Loucy (cell line): ENCODE measurements around the gene PCTP.

ENCODE experiments used
- H2AFZ ChIP-seq: fragments of 200-600 bp; sonication (generic); 2 replicates; pipeline ENCODE4 v1.6.0; 2016; ENCODE audit warnings: antibody characterized with exemption, mild to moderate bottlenecking, low read length, moderate library complexity
- H3F3A ChIP-seq: fragments of 200-600 bp; 2 replicates; pipeline ENCODE4 v1.6.0; 2016; ENCODE audit warnings: antibody characterized with exemption, low read depth, mild to moderate bottlenecking
- H3K27me3 ChIP-seq: fragments of 200-600 bp; sonication (generic); 2 replicates; pipeline ENCODE4 v1.6.1; 2014; ENCODE audit warnings: low read length, mild to moderate bottlenecking; ENCODE audit not compliant: insufficient read depth, poor library complexity, severe bottlenecking
- H3K36me3 ChIP-seq: fragments of 200-600 bp; sonication (generic); 2 replicates; pipeline ENCODE4 v1.6.1; 2016; ENCODE audit warnings: low read length; ENCODE audit not compliant: insufficient read depth
- H3K4me1 ChIP-seq: fragments of 200-600 bp; sonication (generic); 2 replicates; pipeline ENCODE4 v1.5.1; 2014; ENCODE audit warnings: low read length, mild to moderate bottlenecking; ENCODE audit not compliant: insufficient read depth, poor library complexity, severe bottlenecking
- H3K4me2 ChIP-seq: fragments of 200-600 bp; sonication (generic); 2 replicates; pipeline ENCODE4 v1.6.0; 2014; ENCODE audit warnings: antibody characterized with exemption, low read length, low read depth, mild to moderate bottlenecking; ENCODE audit not compliant: poor library complexity, severe bottlenecking
- H3K4me3 ChIP-seq: fragments of 200-600 bp; sonication (generic); 2 replicates; pipeline ENCODE4 v1.5.1; 2014; ENCODE audit warnings: low read length, mild to moderate bottlenecking, mixed read lengths; ENCODE audit not compliant: poor library complexity, severe bottlenecking
- H3K79me2 ChIP-seq: fragments of 200-600 bp; sonication (generic); 2 replicates; pipeline ENCODE4 v1.6.1; 2014; ENCODE audit warnings: low read length; ENCODE audit not compliant: insufficient read depth
- H3K9ac ChIP-seq: fragments of 200-600 bp; sonication (generic); 2 replicates; pipeline ENCODE4 v1.6.0; 2014; ENCODE audit warnings: mild to moderate bottlenecking, low read depth, low read length, moderate library complexity; ENCODE audit not compliant: poor library complexity, severe bottlenecking
- H3K9me2 ChIP-seq: fragments of 200-600 bp; sonication (generic); replicated peaks from 2 replicates; pipeline ENCODE4 v1.6.1; 2016; ENCODE audit warnings: low read depth, low read length, mixed read lengths
- H3K9me3 ChIP-seq: fragments of 200-600 bp; sonication (generic); 2 replicates; pipeline ENCODE4 v1.6.1; 2014; ENCODE audit warnings: mild to moderate bottlenecking, antibody characterized with exemption, low read length, low read depth; ENCODE audit not compliant: insufficient read depth
- H4K20me1 ChIP-seq: fragments of 200-600 bp; sonication (generic); 2 replicates; pipeline ENCODE4 v1.6.0; 2014; ENCODE audit warnings: antibody characterized with exemption, low read length, mild to moderate bottlenecking; ENCODE audit not compliant: insufficient read depth, poor library complexity, severe bottlenecking
- EZH2phosphoT487 ChIP-seq: fragments of 200-600 bp; IDR thresholded peaks from 2 replicates; pipeline ENCODE4 v1.6.1; 2018; ENCODE audit warnings: antibody characterized with exemption, mild to moderate bottlenecking, moderate library complexity, borderline replicate concordance
- TF ChIP-seq, protein P1 (sequence below): fragments of 200-600 bp; sonication (generic); conservative IDR thresholded peaks from 2 replicates; pipeline ENCODE4 v1.5.1; 2014; ENCODE audit warnings: mild to moderate bottlenecking, antibody characterized with exemption, low read length

The PCTP gene

DNA sequence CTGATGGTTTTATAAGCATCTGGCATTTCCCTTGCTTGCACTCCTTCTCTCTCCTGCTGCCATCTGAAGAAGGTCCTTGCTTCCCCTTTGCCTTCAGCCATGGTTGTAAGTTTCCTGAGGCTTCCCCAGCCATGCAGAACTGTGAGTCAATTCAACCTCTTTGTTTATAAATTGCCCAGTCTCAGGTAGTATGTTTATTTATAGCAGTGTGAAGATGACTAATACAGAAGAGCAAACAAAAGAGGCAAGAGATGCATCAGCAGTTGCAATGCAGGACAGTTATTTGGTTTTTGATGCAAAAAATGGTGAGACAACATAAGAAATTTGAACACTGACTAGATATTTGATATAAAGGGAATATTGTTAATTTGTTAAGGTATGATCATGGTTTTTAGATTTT lies 45.0 kb upstream of the PCTP start:
- Histone ChIP-seq H3K9ac (no peak overlapping the region), H3K9me2 (no peaks in the 10 kb centered on the region), H3K79me2 (no peaks in the 10 kb centered on the region), H3K4me2 (no peak overlapping the region), H3K4me1 (no peaks in the 10 kb centered on the region), H2AFZ (no peak overlapping the region), H3K36me3 (no peaks in the 10 kb centered on the region), H3K4me3 (no peak overlapping the region), H3F3A (no peaks in the 10 kb centered on the region), H4K20me1 (no peaks in the 10 kb centered on the region), H3K9me3 (no peaks in the 10 kb centered on the region), H3K27me3 (no peaks in the 10 kb centered on the region)
- TF ChIP-seq, protein P1, sequence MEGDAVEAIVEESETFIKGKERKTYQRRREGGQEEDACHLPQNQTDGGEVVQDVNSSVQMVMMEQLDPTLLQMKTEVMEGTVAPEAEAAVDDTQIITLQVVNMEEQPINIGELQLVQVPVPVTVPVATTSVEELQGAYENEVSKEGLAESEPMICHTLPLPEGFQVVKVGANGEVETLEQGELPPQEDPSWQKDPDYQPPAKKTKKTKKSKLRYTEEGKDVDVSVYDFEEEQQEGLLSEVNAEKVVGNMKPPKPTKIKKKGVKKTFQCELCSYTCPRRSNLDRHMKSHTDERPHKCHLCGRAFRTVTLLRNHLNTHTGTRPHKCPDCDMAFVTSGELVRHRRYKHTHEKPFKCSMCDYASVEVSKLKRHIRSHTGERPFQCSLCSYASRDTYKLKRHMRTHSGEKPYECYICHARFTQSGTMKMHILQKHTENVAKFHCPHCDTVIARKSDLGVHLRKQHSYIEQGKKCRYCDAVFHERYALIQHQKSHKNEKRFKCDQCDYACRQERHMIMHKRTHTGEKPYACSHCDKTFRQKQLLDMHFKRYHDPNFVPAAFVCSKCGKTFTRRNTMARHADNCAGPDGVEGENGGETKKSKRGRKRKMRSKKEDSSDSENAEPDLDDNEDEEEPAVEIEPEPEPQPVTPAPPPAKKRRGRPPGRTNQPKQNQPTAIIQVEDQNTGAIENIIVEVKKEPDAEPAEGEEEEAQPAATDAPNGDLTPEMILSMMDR, result no peak
- TF ChIP-seq EZH2phosphoT487, result no peak

DNA sequence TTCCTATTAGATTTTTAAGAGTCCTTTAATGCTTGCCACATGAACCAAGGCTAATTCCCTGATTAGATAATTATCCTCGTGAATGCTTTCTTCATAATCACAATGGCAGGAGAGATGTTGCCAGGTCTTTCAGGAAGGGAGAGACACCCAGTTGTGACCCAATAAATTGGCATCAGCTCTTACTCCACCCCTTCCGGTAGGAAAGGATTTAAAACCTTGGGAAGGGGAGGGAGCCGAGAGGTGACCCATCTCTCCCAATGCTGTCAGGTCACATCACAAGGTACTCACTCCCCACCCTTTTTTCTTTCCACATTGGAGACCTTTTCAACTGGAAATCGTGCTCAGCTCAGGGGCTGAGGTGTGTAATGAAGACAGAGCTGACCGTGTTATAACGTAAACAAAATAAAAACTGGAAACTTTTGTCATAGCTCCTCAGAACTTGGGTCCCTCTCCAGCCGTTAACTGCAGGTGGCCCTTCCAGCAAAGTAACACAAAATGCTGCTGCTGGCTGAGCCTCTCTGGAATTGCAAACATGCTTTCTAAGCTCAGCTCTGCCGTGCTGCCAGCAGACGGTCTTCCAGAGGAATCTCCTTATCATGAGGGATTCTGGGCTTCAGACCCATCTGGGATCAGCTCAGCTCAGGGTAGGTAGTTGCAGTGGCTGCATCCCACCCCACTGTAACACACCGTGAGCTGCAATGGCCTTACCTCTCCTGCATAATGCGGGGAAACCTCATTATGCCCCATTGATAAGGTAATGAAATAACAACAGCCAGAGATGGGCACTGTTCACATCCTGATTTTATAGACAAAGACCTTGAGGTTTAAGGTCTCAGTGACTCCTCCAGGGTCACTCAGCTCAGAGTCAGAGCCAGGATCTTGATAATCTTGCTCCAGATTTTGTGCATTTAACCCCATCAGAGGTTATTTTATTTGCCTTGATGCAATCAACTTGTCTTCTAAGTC lies 43.8 kb upstream of the PCTP start:
- Histone ChIP-seq H3K4me2 (no peak overlapping the region), H3K79me2 (no peaks in the 10 kb centered on the region), H3K27me3 (no peaks in the 10 kb centered on the region), H3K9me3 (no peaks in the 10 kb centered on the region), H3K4me3 (no peak overlapping the region), H2AFZ (no peak overlapping the region; the same call in 1 of the 2 replicates), H3K4me1 (no peaks in the 10 kb centered on the region), H3K36me3 (no peaks in the 10 kb centered on the region), H3F3A (no peaks in the 10 kb centered on the region), H3K9ac (no peak overlapping the region), H4K20me1 (no peaks in the 10 kb centered on the region), H3K9me2 (no peaks in the 10 kb centered on the region)
- no peak for TF ChIP-seq EZH2phosphoT487
- TF ChIP-seq, protein P1, result no peak

DNA sequence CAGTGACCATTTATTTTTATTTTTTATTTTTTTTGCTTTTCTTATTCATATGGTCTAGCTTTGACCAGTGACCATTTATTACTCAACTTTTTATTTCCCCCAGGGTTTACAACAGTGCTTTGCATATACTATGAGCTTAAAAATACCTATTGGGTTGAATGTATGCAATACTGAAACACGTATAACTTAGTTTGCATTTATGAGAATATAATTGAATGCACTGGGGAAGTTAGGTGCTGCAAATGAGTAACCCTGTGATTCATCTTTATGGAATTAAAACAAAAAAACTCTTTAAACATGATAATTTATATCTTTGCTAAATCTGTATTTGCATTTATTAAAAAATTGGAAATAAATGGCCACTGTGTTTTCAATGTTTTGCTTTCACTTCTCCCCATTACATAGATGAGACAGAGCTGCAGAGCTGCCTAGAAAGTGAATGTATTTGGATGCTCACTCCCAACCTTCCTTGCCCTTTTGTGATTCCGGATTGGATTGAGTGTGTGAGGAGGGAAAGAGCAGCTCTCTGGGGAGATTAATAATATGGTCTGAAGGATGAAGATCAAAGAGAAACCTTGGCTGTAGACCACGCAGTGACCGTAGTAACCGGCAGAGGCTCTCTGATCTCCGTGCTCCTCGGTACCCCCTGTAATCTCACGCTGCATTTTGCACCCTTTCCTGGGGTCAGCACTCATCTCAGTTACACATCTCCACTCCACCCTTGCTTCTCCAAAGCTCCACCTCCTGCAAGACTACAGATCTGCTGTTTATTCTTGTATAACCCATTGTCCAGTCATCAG lies 42.5 kb upstream of the PCTP start:
- Histone ChIP-seq H3K4me3 (no peak overlapping the region), H3K9me2 (no peaks in the 10 kb centered on the region), H3K4me2 (no peak overlapping the region), H3K36me3 (no peaks in the 10 kb centered on the region), H2AFZ (no peak overlapping the region), H3F3A (no peaks in the 10 kb centered on the region), H3K4me1 (no peaks in the 10 kb centered on the region), H3K9ac (no peak overlapping the region), H3K9me3 (no peaks in the 10 kb centered on the region), H3K27me3 (no peaks in the 10 kb centered on the region), H3K79me2 (no peaks in the 10 kb centered on the region), H4K20me1 (no peaks in the 10 kb centered on the region)
- TF ChIP-seq EZH2phosphoT487, result no peak
- TF ChIP-seq, protein P1, result no peak
